Duodenal mucosa (tissue), 2 donors: ENCODE measurements around the gene HAPLN2.
"Not testable (repeated sequence)": the region's sequence is repeated elsewhere in the genome, so short reads cannot be mapped to it uniquely, and the experiment has no call there.

Experiments
- H3K27ac ChIP-seq: one replicate; pipeline ENCODE4 v1.7.0; 2013; ENCODE audit warnings: low read depth, low read length
- H3K27me3 ChIP-seq, 2 donors: one replicate each; pipeline ENCODE4 v1.7.0; 2013; ENCODE audit warnings: low read length in 2 of 2, control low read depth in 1 of 2; ENCODE audit not compliant: insufficient read depth in 2 of 2, control insufficient read depth in 1 of 2
- H3K36me3 ChIP-seq, 2 donors: one replicate each; pipeline ENCODE4 v1.7.0; 2013; ENCODE audit warnings: low read length in 2 of 2, control low read depth in 1 of 2; ENCODE audit not compliant: insufficient read depth in 2 of 2, control insufficient read depth in 1 of 2
- H3K4me1 ChIP-seq, 2 donors: one replicate each; pipeline ENCODE4 v1.7.0; 2013; ENCODE audit warnings: low read length in 2 of 2, control low read depth in 1 of 2; ENCODE audit not compliant: insufficient read depth in 2 of 2, control insufficient read depth in 1 of 2
- H3K4me3 ChIP-seq, 2 donors: one replicate each; pipeline ENCODE4 v1.7.0; 2013; ENCODE audit warnings: low read length in 2 of 2, low read depth in 1 of 2
- H3K9ac ChIP-seq, 2 donors: one replicate each; pipeline ENCODE4 v1.7.0; 2013; ENCODE audit warnings: low read length in 2 of 2, low read depth in 1 of 2
- H3K9me3 ChIP-seq, 2 donors: one replicate each; pipeline ENCODE4 v1.7.0; 2013; ENCODE audit warnings: low read length in 2 of 2, control low read depth in 1 of 2; ENCODE audit not compliant: control insufficient read depth in 1 of 2

The HAPLN2 gene

GRCh38 chr1:156582388-156583017, 36.7 kb upstream of the HAPLN2 start:
- Histone ChIP-seq H3K9ac (no peak overlapping the region), H3K4me3 (no peak overlapping the region), H3K27me3 (no peaks in the 10 kb centered on the region), H3K9me3 (no peaks in the 10 kb centered on the region), H3K27ac (no peak overlapping the region), H3K4me1 (no peaks in the 10 kb centered on the region), H3K36me3 (no peaks in the 10 kb centered on the region)

- Histone ChIP-seq H3K4me1 (no peaks in the 10 kb centered on the region), H3K9me3 (no peaks in the 10 kb centered on the region), H3K27ac (no peak overlapping the region), H3K9ac (no peak overlapping the region), H3K36me3 (no peaks in the 10 kb centered on the region), H3K4me3 (no peak overlapping the region), H3K27me3 (no peaks in the 10 kb centered on the region)
Observed at GRCh38 chr1:156583821-156584622, 35.2 kb upstream of the HAPLN2 start.

- Histone ChIP-seq H3K36me3 (no peaks in the 10 kb centered on the region), H3K9ac (no peak overlapping the region), H3K4me1 (no peaks in the 10 kb centered on the region), H3K9me3 (no peaks in the 10 kb centered on the region), H3K4me3 (no peak overlapping the region), H3K27me3 (no peaks in the 10 kb centered on the region), H3K27ac (no peak overlapping the region)
Observed at GRCh38 chr1:156584813-156585212, 34.4 kb upstream of the HAPLN2 start.

- Histone ChIP-seq H3K27ac (no peak overlapping the region), H3K36me3 (no peaks in the 10 kb centered on the region), H3K27me3 (no peaks in the 10 kb centered on the region), H3K4me1 (peaks cover 7% of the 10 kb centered on the region in 2 donors), H3K9me3 (no peaks in the 10 kb centered on the region), H3K4me3 (no peak overlapping the region), H3K9ac (no peak overlapping the region)
Observed at GRCh38 chr1:156586323-156586722, 32.9 kb upstream of the HAPLN2 start.

GRCh38 chr1:156586892-156587477, 32.2 kb upstream of the HAPLN2 start:
- Histone ChIP-seq H3K9me3 (no peaks in the 10 kb centered on the region), H3K4me1 (peaks cover 8 to 10% of the 10 kb centered on the region in 2 donors), H3K27me3 (no peaks in the 10 kb centered on the region), H3K27ac (no peak overlapping the region), H3K36me3 (no peaks in the 10 kb centered on the region), H3K4me3 (no peak overlapping the region), H3K9ac (no peak overlapping the region)

- H3K27me3 ChIP-seq = not testable (repeated sequence)
Observed at GRCh38 chr1:156587927-156588326, 31.3 kb upstream of the HAPLN2 start.

GRCh38 chr1:156589546-156589945, 29.7 kb upstream of the HAPLN2 start:
- Histone ChIP-seq H3K4me3 (no peak overlapping the region), H3K4me1 (peaks cover 14 to 16% of the 10 kb centered on the region in 2 donors), H3K27ac (no peak overlapping the region), H3K27me3 (no peaks in the 10 kb centered on the region), H3K9me3 (no peaks in the 10 kb centered on the region), H3K36me3 (peaks cover 3 to 16% of the 10 kb centered on the region in 2 donors), H3K9ac (no peak overlapping the region)

More at GRCh38 chr1:156587927-156588326, 31.3 kb upstream of the HAPLN2 start:
- not testable (repeated sequence) for H3K9me3 ChIP-seq, H3K4me3 ChIP-seq, H3K27ac ChIP-seq, H3K9ac ChIP-seq, H3K36me3 ChIP-seq
- peaks cover 14 to 16% of the 10 kb centered on the region in 2 donors for H3K4me1 ChIP-seq

GRCh38 chr1:156590326-156591180, 28.7 kb upstream of the HAPLN2 start:
- peaks cover 8 to 26% of the 10 kb centered on the region in 2 donors for H3K36me3 ChIP-seq
- H3K4me3 ChIP-seq = peak overlapping the region; percentile 75 to 95
- peak overlapping the region; percentile 40 for H3K27ac ChIP-seq
- H3K4me1 ChIP-seq = peaks cover 14 to 16% of the 10 kb centered on the region in 2 donors
- H3K27me3 ChIP-seq = no peaks in the 10 kb centered on the region
- H3K9me3 ChIP-seq = no peaks in the 10 kb centered on the region
- peak overlapping the region; percentile 78 to 98 for H3K9ac ChIP-seq

- Histone ChIP-seq H3K4me1 (peaks cover 14 to 16% of the 10 kb centered on the region in 2 donors), H3K4me3 (peak overlapping the region; percentile 75 to 95), H3K27me3 (no peaks in the 10 kb centered on the region), H3K9ac (peak overlapping the region; percentile 78 to 98), H3K36me3 (peaks cover 8 to 31% of the 10 kb centered on the region in 2 donors), H3K27ac (peak overlapping the region; percentile 40), H3K9me3 (no peaks in the 10 kb centered on the region)
Observed at GRCh38 chr1:156591181-156591431, 28.1 kb upstream of the HAPLN2 start.
